Naive thymus-derived CD4-positive, alpha-beta T cell (primary cell): ENCODE measurements around the gene EIF4E1B. TPM values are rescaled to one million over a fixed set of nuclear protein-coding genes. Genes with fewer than 3 reads are reported as not detected.

Source experiments
- ATAC-seq: fragments of 150-1000 bp; cut with Tn5 transposase; 2 replicates; pipeline ENCODE4 v1.10.0; 2021; ENCODE audit warnings: mild to moderate bottlenecking, moderate library complexity
- CTCF ChIA-PET: fragments of 350-600 bp; sonication (Branson Sonifier 250); formaldehyde crosslinking; loops from one replicate; lab custom pipeline; 2021; ENCODE audit warnings: antibody characterized with exemption; lab: Charles Lee
- POLR2A ChIA-PET: fragments of 350-600 bp; sonication (Branson Sonifier 250); formaldehyde crosslinking; loops from one replicate; lab custom pipeline; 2021; ENCODE audit warnings: antibody characterized with exemption, inconsistent platforms; lab: Charles Lee
- DNase-seq, 9 donors: peaks; one replicate each; pipeline versions ENCODE4 v3.0.0 to v3.0.0-alpha.2; 2020 to 2022; ENCODE audit warnings: mixed read lengths in 1 of 9
- H3K27ac ChIP-seq: one replicate; pipeline ENCODE4 v1.7.0; 2013; ENCODE audit warnings: mild to moderate bottlenecking, low read depth, low read length, moderate library complexity
- H3K27me3 ChIP-seq, 2 donors: one replicate each; pipeline ENCODE4 v1.7.0; 2013; ENCODE audit warnings: low read length in 2 of 2, mild to moderate bottlenecking in 2 of 2, moderate library complexity in 2 of 2; ENCODE audit not compliant: control insufficient read depth in 2 of 2, insufficient read depth in 2 of 2
- H3K36me3 ChIP-seq, 3 experiments: 1 replicate in 2 of 3; 2 replicates in 1 of 3; pipeline ENCODE4 v1.7.0; 2013; ENCODE audit warnings: low read length in 3 of 3, mild to moderate bottlenecking in 3 of 3, moderate library complexity in 1 of 3; ENCODE audit not compliant: insufficient read depth in 3 of 3, control insufficient read depth in 2 of 3
- H3K4me1 ChIP-seq, 2 donors: one replicate each; pipeline ENCODE4 v1.7.0; 2013; ENCODE audit warnings: low read length in 2 of 2, mild to moderate bottlenecking in 2 of 2, moderate library complexity in 1 of 2; ENCODE audit not compliant: control insufficient read depth in 2 of 2, insufficient read depth in 2 of 2
- H3K4me3 ChIP-seq: 2 replicates; pipeline ENCODE4 v1.7.0; 2013; ENCODE audit warnings: mild to moderate bottlenecking, low read length
- H3K9me3 ChIP-seq, 3 experiments: 1 replicate in 2 of 3; 2 replicates in 1 of 3; pipeline ENCODE4 v1.7.0; 2013; ENCODE audit warnings: low read length in 3 of 3; ENCODE audit not compliant: control insufficient read depth in 2 of 3
- H3K27ac Mint-ChIP-seq, 9 donors: one replicate each; pipeline ENCODE4 v1.8.0; 2020 to 2022; ENCODE audit warnings: mixed read lengths in 9 of 9, mild to moderate bottlenecking in 8 of 9, moderate library complexity in 5 of 9, inconsistent platforms in 2 of 9
- H3K27me3 Mint-ChIP-seq, 5 donors: one replicate each; pipeline ENCODE4 v1.8.0; 2021 to 2022; ENCODE audit warnings: mixed read lengths in 5 of 5, mild to moderate bottlenecking in 1 of 5
- H3K36me3 Mint-ChIP-seq, 5 donors: one replicate each; pipeline ENCODE4 v1.8.0; 2020 to 2022; ENCODE audit warnings: mixed read lengths in 5 of 5, mild to moderate bottlenecking in 3 of 5, inconsistent platforms in 1 of 5
- H3K4me1 Mint-ChIP-seq, 7 donors: one replicate each; pipeline ENCODE4 v1.8.0; 2020 to 2022; ENCODE audit warnings: mixed read lengths in 7 of 7, mild to moderate bottlenecking in 3 of 7, inconsistent platforms in 1 of 7
- H3K4me3 Mint-ChIP-seq, 10 donors: one replicate each; pipeline ENCODE4 v1.8.0; 2020 to 2022; ENCODE audit warnings: mild to moderate bottlenecking in 10 of 10, mixed read lengths in 10 of 10, moderate library complexity in 6 of 10, inconsistent platforms in 2 of 10
- H3K9me3 Mint-ChIP-seq, 11 donors: one replicate each; pipeline ENCODE4 v1.8.0; 2020 to 2022; ENCODE audit warnings: mixed read lengths in 11 of 11, mild to moderate bottlenecking in 4 of 11, inconsistent platforms in 1 of 11, moderate library complexity in 1 of 11
- intact Hi-C, 2 donors: fragments of 100-400 bp; cut with micrococcal nuclease; formaldehyde crosslinking; loops; one replicate each; pipeline ENCODE4 v1.15.1; 2023
- polyA plus RNA-seq, 2 donors: library from polyadenylated mRNA; unstranded; fragments of 300-500 nt; fragmentation: Illumina TruSeq; gene quantifications; one replicate each; pipeline ENCODE4 v1.2.3, GENCODE V29; 2021
- total RNA-seq, 6 experiments: library from RNA in 5 of 6; stranded (reverse) in 5 of 6; gene quantifications; 1 replicate in 5 of 6; 2 replicates in 1 of 6; pipeline ENCODE4 v1.2.3 and lab custom pipeline; 2021 to 2026

The EIF4E1B gene
- total and polyA plus RNA-seq, 7 experiments from 2014 or later = not detected

GRCh38 chr5:176647030-176647842 lies 16.8 kb downstream of the EIF4E1B start, which contains the start of gene TSPAN17:
Gene TSPAN17 (plus strand): TSS chr5:176647484. CDS start chr5:176647616, 132 bp downstream.
- CTCF ChIA-PET = interaction anchor here (0.6 to 2.0 kb wide), 3 partner anchors 13 to 51 kb away, joined by 3 to 16 read pairs (median 3); no protein-coding TSS in a partner anchor

GRCh38 chr5:176647843-176648473 lies 17.5 kb downstream of the EIF4E1B start:
- Histone ChIP-seq H3K27ac (peak overlapping the region; percentile 68), H3K36me3 (no peaks in the 10 kb centered on the region), H3K9me3 (no peaks in the 10 kb centered on the region), H3K4me1 (peaks cover 21 to 34% of the 10 kb centered on the region in 2 donors), H3K4me3 (peak overlapping the region; percentile 50), H3K27me3 (no peaks in the 10 kb centered on the region)
- Mint-ChIP-seq H3K27me3 (no peaks in the 10 kb centered on the region), H3K4me3 (peak overlapping the region; percentile 78 to 94 (median 84)), H3K9me3 (no peaks in the 10 kb centered on the region), H3K27ac (peak overlapping the region; percentile 79 to 95 (median 87)), H3K4me1 (peaks cover 29 to 62% (median 46%) of the 10 kb centered on the region in 7 donors), H3K36me3 (peaks cover 0 to 5% (median 0%) of the 10 kb centered on the region in 5 donors)
- CTCF ChIA-PET = interaction anchor here (2.0 kb wide), 1 partner anchor 12 kb away, joined by 16 read pairs; no protein-coding TSS in a partner anchor
- intact Hi-C loops = loop anchor here (1.0 to 10.0 kb wide), 18 partner anchors 10 to 1123 kb away; partner anchors contain the start of genes CLTB (in 2 of the 2), GPRIN1 (in 2 of the 2), RNF44 (in 2 of the 2) and EIF4E1B (in 1 of the 2)
- POLR2A ChIA-PET = interaction anchor here (1.2 to 5.3 kb wide), 4 partner anchors 11 to 200 kb away, joined by 3 to 36 read pairs (median 8); partner anchors contain the start of genes FAF2 and RNF44
- no peak for ATAC-seq
- peak in 1 of 9 donors; percentile 18 for DNase-seq

More at GRCh38 chr5:176647030-176647842, 16.8 kb downstream of the EIF4E1B start, which contains the start of gene TSPAN17:
- Histone ChIP-seq H3K27me3 (no peaks in the 10 kb centered on the region), H3K4me1 (peaks cover 21 to 28% of the 10 kb centered on the region in 2 donors), H3K36me3 (no peaks in the 10 kb centered on the region), H3K9me3 (no peaks in the 10 kb centered on the region), H3K4me3 (peak within 1 kb of the TSS; percentile 50), H3K27ac (peak within 1 kb of the TSS; percentile 68)
- Mint-ChIP-seq H3K4me3 (peak within 1 kb of the TSS; percentile 79 to 94 (median 89)), H3K4me1 (peaks cover 29 to 55% (median 45%) of the 10 kb centered on the region in 7 donors), H3K27me3 (no peaks in the 10 kb centered on the region), H3K27ac (peak within 1 kb of the TSS; percentile 79 to 95 (median 90)), H3K9me3 (no peaks in the 10 kb centered on the region), H3K36me3 (peaks cover 0 to 5% (median 0%) of the 10 kb centered on the region in 5 donors)
- peak; percentile 87 to 99 (median 89) for DNase-seq
- POLR2A ChIA-PET = interaction anchor here (0.6 to 5.3 kb wide), 9 partner anchors 12 to 858 kb away, joined by 3 to 36 read pairs (median 4); partner anchors contain the start of genes FAF2 and RNF44
- intact Hi-C loops = loop anchor here (1.0 to 10.0 kb wide), 18 partner anchors 11 to 1122 kb away; partner anchors contain the start of genes CLTB (in 2 of the 2), GPRIN1 (in 2 of the 2), RNF44 (in 2 of the 2) and EIF4E1B (in 1 of the 2)
- peak; percentile 97 for ATAC-seq

GRCh38 chr5:176648474-176649194 lies 18.2 kb downstream of the EIF4E1B start:
- ChIA-PET POLR2A (interaction anchor here (2.4 to 5.3 kb wide), 2 partner anchors 11 to 111 kb away, joined by 10 to 36 read pairs; partner anchors contain the start of gene RNF44), CTCF (interaction anchor here (0.7 to 1.4 kb wide), 3 partner anchors 9 to 971 kb away, joined by 3 to 5 read pairs (median 4); no protein-coding TSS in a partner anchor)
- intact Hi-C loops = loop anchor here (1.0 to 10.0 kb wide), 4 partner anchors 10 to 1124 kb away; partner anchors contain the start of genes MXD3 (in 1 of the 2) and TMED9 (in 1 of the 2)
- H3K9me3 ChIP-seq = no peaks in the 10 kb centered on the region
- DNase-seq = peak in 5 of 9 donors; percentile 16 to 34 (median 27)
- Mint-ChIP-seq H3K4me1 (peaks cover 34 to 69% (median 53%) of the 10 kb centered on the region in 7 donors), H3K36me3 (peaks cover 0 to 11% (median 3%) of the 10 kb centered on the region in 5 donors), H3K27ac (peak overlapping the region; percentile 77 to 95 (median 86)), H3K4me3 (peak overlapping the region; percentile 78 to 94 (median 84)), H3K27me3 (no peaks in the 10 kb centered on the region), H3K9me3 (no peaks in the 10 kb centered on the region)
- H3K4me1 ChIP-seq = peaks cover 21 to 40% of the 10 kb centered on the region in 2 donors
- H3K36me3 ChIP-seq = no peaks in the 10 kb centered on the region
- peak; percentile 28 for ATAC-seq
- H3K27me3 ChIP-seq = no peaks in the 10 kb centered on the region
- H3K27ac ChIP-seq = peak overlapping the region; percentile 68
- H3K4me3 ChIP-seq = peak overlapping the region; percentile 50

- peaks cover 21 to 44% of the 10 kb centered on the region in 2 donors for H3K4me1 ChIP-seq
- Mint-ChIP-seq H3K27ac (peak overlapping the region in 8 of 9 donors; percentile 40 to 87 (median 54)), H3K27me3 (no peaks in the 10 kb centered on the region), H3K4me3 (peak overlapping the region in 4 of 10 donors; percentile 12 to 88 (median 52)), H3K4me1 (peaks cover 36 to 76% (median 54%) of the 10 kb centered on the region in 7 donors), H3K9me3 (no peaks in the 10 kb centered on the region), H3K36me3 (peaks cover 0 to 11% (median 6%) of the 10 kb centered on the region in 5 donors)
- ChIA-PET POLR2A (interaction anchor here (5.3 kb wide), 1 partner anchor 9 kb away, joined by 36 read pairs; no protein-coding TSS in a partner anchor), CTCF (interaction anchor here (1.4 to 3.4 kb wide), 2 partner anchors 8 to 10 kb away, joined by 4 to 20 read pairs; no protein-coding TSS in a partner anchor)
- no peak overlapping the region for H3K4me3 ChIP-seq
- no peak for ATAC-seq
- peaks cover 0 to 9% (median 0%) of the 10 kb centered on the region in 3 experiments for H3K36me3 ChIP-seq
- intact Hi-C loops = no loop called here
- H3K9me3 ChIP-seq = no peaks in the 10 kb centered on the region
- no peak overlapping the region for H3K27ac ChIP-seq
- H3K27me3 ChIP-seq = no peaks in the 10 kb centered on the region
- no peak for DNase-seq
Measured at GRCh38 chr5:176650354-176650884, 19.9 kb downstream of the EIF4E1B start.

- intact Hi-C loops = no loop called here
- POLR2A ChIA-PET = interaction anchor here (1.0 to 1.3 kb wide), 2 partner anchors 12 to 16 kb away, joined by 3 to 4 read pairs; no protein-coding TSS in a partner anchor
- H3K27ac Mint-ChIP-seq = peak overlapping the region in 5 of 9 donors; percentile 15 to 87 (median 54)
Measured at GRCh38 chr5:176651472-176651980, 21.1 kb downstream of the EIF4E1B start.

More at GRCh38 chr5:176651472-176651980, 21.1 kb downstream of the EIF4E1B start:
- Mint-ChIP-seq H3K27me3 (no peaks in the 10 kb centered on the region), H3K4me3 (no peak overlapping the region), H3K4me1 (peaks cover 34 to 69% (median 51%) of the 10 kb centered on the region in 7 donors), H3K9me3 (no peaks in the 10 kb centered on the region), H3K36me3 (peaks cover 0 to 15% (median 6%) of the 10 kb centered on the region in 5 donors)
- ATAC-seq = no peak
- H3K27me3 ChIP-seq = no peaks in the 10 kb centered on the region
- H3K4me1 ChIP-seq = peaks cover 18 to 41% of the 10 kb centered on the region in 2 donors
- no peak for DNase-seq
- peaks cover 0 to 19% (median 0%) of the 10 kb centered on the region in 3 experiments for H3K36me3 ChIP-seq
- no peaks in the 10 kb centered on the region for H3K9me3 ChIP-seq
- CTCF ChIA-PET = interaction anchor here (0.6 to 3.4 kb wide), 2 partner anchors 9 to 316 kb away, joined by 8 to 20 read pairs; no protein-coding TSS in a partner anchor
- no peak overlapping the region for H3K4me3 ChIP-seq
- no peak overlapping the region for H3K27ac ChIP-seq
